Choroid plexus epithelial cell (primary cell): ENCODE data around the gene DTNBP1.
"Not testable (repeated sequence)": the region's sequence is repeated elsewhere in the genome, so short reads cannot be mapped to it uniquely, and the experiment has no call there.

Experiments
- DNase-seq: peaks from one replicate; pipeline ENCODE4 v3.0.0-alpha.2; 2010; ENCODE audit warnings: low read depth
- H3K4me3 ChIP-seq: 2 replicates; pipeline ENCODE4 v1.5.1; 2011; ENCODE audit warnings: low read depth, mild to moderate bottlenecking, control low read depth, low read length, moderate library complexity
- TF ChIP-seq, protein P1 (sequence below): conservative IDR thresholded peaks from 2 replicates; pipeline ENCODE4 v1.5.1; 2011; ENCODE audit warnings: low read depth, mild to moderate bottlenecking, control low read depth, inconsistent platforms, low read length, moderate library complexity

DTNBP1 gene

DNA sequence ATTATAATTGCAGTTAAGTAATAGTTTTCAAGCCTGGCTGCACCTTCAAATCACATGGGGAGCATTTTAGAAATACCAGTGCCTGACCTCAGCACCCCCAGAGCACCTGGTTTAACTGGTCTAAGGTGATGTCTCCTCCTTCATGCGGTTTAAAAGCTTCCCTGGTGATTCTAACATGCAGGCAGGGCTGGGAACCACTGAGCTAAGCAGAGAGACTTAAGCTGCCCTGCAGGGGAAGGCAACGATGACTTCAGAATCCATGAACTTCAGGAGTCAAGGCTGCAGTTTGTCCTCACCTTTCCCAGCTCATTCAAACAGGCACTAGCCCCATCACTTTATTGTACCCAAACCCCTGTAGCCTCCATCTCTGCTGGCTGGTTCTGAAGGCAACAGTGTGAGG is 6.1 kb upstream of the DTNBP1 start:
- DNase-seq, result no peak
- no peak overlapping the region for H3K4me3 ChIP-seq
- TF ChIP-seq, protein P1, sequence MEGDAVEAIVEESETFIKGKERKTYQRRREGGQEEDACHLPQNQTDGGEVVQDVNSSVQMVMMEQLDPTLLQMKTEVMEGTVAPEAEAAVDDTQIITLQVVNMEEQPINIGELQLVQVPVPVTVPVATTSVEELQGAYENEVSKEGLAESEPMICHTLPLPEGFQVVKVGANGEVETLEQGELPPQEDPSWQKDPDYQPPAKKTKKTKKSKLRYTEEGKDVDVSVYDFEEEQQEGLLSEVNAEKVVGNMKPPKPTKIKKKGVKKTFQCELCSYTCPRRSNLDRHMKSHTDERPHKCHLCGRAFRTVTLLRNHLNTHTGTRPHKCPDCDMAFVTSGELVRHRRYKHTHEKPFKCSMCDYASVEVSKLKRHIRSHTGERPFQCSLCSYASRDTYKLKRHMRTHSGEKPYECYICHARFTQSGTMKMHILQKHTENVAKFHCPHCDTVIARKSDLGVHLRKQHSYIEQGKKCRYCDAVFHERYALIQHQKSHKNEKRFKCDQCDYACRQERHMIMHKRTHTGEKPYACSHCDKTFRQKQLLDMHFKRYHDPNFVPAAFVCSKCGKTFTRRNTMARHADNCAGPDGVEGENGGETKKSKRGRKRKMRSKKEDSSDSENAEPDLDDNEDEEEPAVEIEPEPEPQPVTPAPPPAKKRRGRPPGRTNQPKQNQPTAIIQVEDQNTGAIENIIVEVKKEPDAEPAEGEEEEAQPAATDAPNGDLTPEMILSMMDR, result no peak

DNA sequence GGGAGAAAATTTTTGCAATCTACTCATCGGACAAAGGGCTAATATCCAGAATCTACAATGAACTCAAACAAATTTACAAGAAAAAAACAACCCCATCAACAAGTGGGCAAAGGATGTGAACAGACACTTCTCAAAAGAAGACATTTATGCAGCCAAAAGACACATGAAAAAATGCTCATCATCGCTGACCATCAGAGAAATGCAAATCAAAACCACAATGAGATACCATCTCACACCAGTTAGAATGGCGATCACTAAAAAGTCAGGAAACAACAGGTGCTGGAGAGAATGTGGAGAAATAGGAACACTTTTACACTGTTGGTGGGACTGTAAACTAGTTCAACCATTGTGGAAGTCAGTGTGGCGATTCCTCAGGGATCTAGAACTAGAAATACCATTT is 4.1 kb upstream of the DTNBP1 start:
- not testable (repeated sequence) for DNase-seq, H3K4me3 ChIP-seq

DNA sequence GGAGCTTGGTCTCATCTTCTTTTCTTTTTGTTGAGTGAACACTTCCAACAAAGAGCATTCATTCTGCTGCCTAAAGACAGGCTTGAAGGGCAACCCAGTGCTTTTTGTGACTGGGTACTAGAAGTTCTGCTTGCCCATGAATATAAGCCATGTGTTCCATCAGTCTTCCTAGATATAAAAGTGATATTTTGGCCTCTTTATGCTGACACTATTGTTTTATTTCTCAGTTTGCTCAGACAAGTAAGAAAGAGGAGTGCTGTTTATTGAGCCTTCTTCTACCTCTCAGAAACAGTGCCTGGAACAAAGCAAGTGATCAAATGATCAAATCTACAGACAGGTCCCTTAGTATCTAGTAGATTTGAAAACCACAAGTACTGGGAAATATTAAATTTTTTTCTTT is 2.4 kb upstream of the DTNBP1 start:
- TF ChIP-seq, protein P1, result no peak
- DNase-seq, result no peak
- H3K4me3 ChIP-seq, result no peak overlapping the region

DNA sequence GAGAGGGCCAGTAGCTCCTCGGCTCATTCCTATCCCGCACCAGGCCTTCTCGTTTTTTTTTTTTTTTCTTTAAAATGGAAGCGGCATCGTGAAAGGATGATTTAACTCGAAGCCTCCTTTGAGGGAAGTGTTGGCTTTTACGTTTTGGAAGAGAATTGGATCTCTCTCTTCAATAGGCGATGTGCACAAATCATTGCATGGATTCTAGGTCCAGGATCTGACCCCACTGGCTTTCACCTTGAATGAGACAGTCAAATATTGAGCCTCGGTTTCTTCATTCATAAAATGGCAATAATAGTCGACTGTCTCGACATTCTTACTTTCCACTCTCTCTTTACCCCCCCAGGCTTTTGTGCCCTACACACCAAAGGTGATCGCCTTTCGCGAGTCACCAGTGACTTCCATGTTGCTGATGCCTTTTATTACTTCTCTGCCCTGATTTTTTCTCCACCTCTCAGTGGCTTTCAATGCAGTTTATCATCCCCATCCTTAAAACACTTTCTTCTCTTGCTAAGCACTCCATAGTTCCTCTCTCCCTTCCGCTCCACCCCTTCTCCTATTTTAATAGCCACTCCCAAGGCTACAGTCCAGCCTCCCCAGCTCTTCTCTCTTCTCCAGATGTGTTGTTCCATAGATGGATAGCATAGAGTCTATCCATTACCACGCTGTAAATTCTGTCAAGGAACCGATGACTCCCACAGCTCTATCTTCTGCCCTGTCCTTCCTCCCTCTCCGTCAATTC is 473 bp upstream of the DTNBP1 start:
- DNase-seq, result no peak
- TF ChIP-seq, protein P1, result no peak
- peak overlapping the region; percentile 83 for H3K4me3 ChIP-seq

DNA sequence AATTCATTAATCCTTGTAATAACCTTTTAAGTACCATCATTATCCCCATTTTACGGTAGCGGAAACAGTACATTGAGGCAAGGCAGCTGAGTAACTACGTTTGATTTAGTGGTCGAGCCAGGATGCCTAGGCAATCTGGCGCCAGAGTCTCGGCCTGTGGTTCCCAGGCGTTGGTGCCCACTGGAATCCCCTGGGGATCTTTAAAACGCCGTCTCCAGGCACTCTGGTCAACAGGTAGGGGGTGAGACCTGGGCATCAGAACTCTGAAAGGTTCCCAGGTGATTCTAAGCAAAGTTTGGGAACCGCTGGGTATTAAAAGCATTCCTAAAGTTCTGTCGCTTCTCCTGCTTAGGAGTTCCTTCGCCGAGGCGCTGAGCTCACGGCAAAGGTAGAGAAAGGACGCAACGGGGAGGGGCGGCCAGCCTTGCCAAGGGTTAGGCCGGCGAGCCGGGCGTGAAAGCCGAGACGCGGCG is 939 bp downstream of the DTNBP1 start:
- DNase-seq, result no peak

DNA sequence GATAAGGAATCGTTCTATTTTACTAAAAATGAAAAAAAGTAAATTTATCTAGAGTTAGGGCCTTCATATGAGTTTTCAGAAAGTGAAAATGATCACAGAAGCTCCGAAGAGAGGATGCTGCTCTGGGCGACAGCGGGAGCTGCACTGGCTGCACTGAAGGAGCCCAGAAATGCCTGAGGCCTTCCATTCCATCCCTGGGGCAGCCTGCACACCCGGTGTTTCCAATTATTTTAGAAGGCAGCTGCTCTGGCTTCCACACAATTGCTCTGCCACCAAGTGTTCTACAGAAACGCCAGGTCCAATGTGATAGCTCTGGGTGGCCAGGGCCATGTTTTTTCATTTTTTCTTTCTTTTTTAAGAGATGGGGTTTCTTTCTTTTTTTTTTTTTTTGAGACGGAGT is 3.6 kb downstream of the DTNBP1 start:
- DNase-seq, result no peak
- TF ChIP-seq, protein P1, result no peak
- no peak overlapping the region for H3K4me3 ChIP-seq

More for the DNA sequence above, 939 bp downstream of the DTNBP1 start:
- peak overlapping the region; percentile 83 for H3K4me3 ChIP-seq
- TF ChIP-seq, protein P1, result no peak

DNA sequence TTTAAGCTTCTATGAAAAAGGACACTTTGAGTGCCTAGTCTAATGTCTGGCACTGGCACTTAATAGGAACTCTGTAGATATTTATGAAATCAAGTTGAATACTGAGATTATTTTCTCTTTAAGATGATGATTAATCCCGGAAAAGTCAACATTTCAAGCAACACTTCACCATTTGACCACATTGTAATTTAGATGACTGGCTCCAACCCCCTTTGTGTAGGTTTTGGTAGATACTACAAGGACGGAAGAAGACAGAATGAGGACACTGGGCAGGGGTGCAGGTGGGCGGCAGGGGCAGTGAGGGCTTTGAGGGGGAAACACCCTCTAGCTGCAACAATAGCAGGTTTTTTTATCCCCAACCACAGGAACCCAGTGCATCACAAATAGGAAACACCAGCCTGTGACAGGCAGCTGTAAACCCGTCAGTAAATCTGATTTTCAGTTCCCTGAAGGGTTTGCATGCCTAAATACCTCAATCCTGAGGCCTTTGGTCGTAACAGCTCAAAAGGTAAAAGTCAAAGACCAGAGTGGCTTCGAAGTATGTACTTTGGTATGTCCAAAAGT is 4.6 kb downstream of the DTNBP1 start:
- DNase-seq, result no peak
- TF ChIP-seq, protein P1, result no peak
- H3K4me3 ChIP-seq, result no peak overlapping the region
